Gastroesophageal sphincter (tissue), 3 donors: ENCODE data around the gene PPIB.

Experiments
- CTCF ChIP-seq, 4 experiments: fragments of 200-600 bp in 2 of 4; fragments of 450-650 bp in 2 of 4; sonication (generic) in 1 of 4; IDR thresholded peaks; one replicate each; pipeline ENCODE4 v1.5.1; 2017 to 2019; ENCODE audit warnings: antibody characterized with exemption in 4 of 4, mild to moderate bottlenecking in 2 of 4, moderate library complexity in 2 of 4
- EP300 ChIP-seq: sonication (generic); formaldehyde crosslinking; IDR thresholded peaks from one replicate; pipeline ENCODE4 v1.6.1; 2017; ENCODE audit warnings: antibody characterized with exemption, mild to moderate bottlenecking
- POLR2A ChIP-seq, 2 donors: fragments of 450-650 bp; IDR thresholded peaks; one replicate each; pipeline ENCODE4 v1.6.1; 2017; ENCODE audit warnings: antibody characterized with exemption in 2 of 2, mild to moderate bottlenecking in 2 of 2, moderate library complexity in 1 of 2
- POLR2AphosphoS5 ChIP-seq: sonication (generic); formaldehyde crosslinking; IDR thresholded peaks from one replicate; pipeline ENCODE4 v1.6.1; 2017; ENCODE audit warnings: antibody characterized with exemption

DNA sequence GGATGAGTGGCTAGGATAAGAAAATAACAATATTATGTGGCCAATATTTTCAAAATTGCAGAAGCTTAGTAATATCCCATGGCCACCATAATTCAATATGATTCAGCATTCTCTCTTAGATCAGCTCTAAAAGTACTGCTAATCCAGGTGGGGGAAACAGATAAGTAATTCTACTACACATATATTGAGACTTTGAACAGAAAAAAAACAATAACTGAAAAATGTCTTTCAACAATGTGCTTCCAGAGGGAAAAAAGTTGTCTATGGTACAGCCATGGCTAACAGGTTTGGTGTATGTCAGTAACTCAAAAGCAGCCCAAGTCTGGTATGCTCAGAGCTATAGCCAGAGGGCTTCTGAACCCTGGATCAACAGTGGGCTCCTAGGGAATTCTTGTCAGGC lies 42.4 kb upstream of the PPIB start:
- TF ChIP-seq CTCF (IDR thresholded peaks at IDR 0.05) (no peak), POLR2AphosphoS5 (no peak), POLR2A (IDR thresholded peaks at IDR 0.05) (no peak), EP300 (no peak)
